HG03108 (cell line): ENCODE results near the gene LGALS9C.
"Not testable (repeated sequence)": the region's sequence is repeated elsewhere in the genome, so short reads cannot be mapped to it uniquely, and the experiment has no call there.

Experiments
- ATAC-seq: cut with Tn5 transposase; IDR thresholded peaks from one replicate; pipeline ENCODE4 v1.9.1; 2021; ENCODE audit warnings: moderate library complexity; ENCODE audit not compliant: unreplicated experiment

Gene LGALS9C

GRCh38 chr17:18528435-18528834 lies 51.8 kb downstream of the LGALS9C start:
- not testable (repeated sequence) for ATAC-seq

GRCh38 chr17:18528899-18529500 lies 52.4 kb downstream of the LGALS9C start:
- ATAC-seq = not testable (repeated sequence)

DNA sequence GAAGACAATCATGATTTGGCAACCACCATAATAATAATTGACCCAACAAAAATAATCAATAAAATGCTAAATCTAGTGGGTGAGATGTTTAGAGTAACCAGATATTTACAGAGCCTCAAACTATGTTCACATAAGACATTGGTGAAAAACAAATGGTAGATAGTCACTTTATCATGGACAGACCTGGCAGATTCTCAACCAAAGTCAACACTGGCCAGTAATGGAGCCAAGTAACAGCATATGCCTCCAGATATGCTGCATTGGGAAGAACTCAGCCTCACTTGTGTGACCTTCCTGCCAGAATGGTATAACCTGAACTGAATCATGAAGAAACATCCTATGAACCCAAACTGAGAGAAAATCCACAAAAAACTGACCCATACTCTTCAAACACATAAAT lies 53.8 kb downstream of the LGALS9C start:
- not testable (repeated sequence) for ATAC-seq

DNA sequence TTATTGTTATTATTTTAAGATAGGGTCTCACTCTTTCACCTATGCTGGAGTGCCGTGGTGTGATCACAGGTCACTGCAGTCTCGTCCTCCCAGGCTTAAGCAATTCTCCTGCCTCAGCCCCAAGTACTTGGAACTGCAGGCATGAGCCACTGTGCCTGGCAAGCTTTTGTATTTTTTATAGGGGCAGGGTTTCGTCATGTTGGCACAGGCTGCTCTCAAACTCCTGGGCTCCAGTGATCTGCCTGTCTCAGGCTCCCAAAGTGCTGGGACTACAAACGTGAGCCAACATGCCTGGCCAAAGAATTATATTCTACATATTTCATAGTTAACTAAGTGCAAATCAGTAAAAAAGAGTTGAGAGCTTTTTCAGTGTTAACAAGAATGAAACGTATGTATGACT lies 65.6 kb downstream of the LGALS9C start:
- not testable (repeated sequence) for ATAC-seq

GRCh38 chr17:18542907-18543306 lies 66.3 kb downstream of the LGALS9C start:
- ATAC-seq = not testable (repeated sequence)
